CD4-positive, alpha-beta T cell treated with Interleukin-6 for 4 hours (primary cell): ENCODE results near the gene CNTFR.

Experiments used
- DNase-seq: peaks from one replicate; pipeline ENCODE4 v3.0.0-alpha.2; 2020; ENCODE audit warnings: mixed read lengths

The CNTFR gene

DNA sequence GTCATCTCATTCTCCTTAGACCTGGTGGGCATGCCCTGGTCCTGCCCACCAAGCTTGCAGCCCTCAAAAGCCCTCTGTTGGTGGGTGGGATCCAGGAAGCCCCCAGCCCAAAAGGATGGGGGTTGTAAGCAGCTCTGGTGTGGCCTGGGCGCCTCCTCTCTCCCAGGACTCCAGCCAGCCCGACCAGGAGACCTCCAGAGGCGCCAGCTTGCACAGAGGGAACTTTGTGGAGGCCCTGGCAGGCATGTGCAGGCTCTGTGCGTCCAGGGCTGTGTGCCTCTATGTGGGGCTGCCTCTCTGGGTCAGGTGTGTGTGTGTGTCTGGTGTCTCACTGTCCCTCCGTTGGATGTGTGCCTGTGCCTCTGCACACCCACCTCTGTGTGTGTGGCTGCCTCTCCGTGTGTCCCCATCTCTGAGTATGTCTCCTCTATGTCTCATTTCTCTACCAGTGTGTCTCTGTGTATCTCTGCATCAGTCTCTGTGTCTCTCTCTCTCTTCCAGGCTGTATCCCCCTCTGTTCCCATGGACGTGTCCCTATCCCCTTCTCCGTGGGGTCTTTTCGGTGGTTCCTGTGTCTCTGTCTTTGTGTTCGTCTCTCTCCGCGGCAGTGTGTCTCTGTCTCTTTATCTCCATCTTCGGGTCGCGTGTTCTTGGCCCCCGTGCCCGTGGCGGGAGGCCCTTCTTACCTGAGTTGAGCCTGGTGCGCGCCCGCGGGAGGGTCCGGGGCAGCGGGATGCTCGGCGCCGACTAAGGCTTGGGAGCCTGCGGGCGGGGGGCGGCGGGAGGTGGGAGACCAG lies 67.2 kb downstream of the CNTFR start:
- DNase-seq = no peak

DNA sequence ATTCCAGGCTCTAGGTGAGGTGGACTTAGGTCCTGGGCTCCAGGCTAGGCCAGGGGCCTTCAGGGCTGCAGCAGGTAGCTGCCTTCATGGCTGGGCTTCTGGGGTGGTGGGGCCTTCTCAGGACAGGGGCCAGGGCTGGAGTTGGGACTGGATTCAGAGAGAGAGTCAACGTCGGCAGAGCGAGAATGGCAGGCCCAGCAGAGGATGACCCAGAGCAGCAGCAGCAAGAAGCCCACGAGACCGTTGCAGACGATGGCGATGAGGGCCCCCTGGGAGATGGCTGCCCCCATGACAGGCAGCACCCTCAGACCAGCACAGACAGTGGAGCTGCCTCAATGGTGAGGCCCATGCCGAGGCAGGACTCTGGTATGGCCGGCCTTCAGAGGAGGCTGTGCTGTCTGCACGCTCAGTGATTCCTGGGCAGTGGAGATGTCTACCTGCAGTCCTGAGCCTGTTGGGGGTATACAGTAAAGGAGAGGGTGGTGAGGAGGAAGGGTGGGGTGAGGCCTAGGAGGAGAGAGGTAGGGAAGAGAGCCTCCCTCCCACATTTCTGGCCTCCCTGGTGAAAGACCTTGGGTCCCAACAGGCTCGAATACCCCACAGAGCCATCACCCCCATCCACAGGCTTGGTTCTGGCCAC lies 68.0 kb downstream of the CNTFR start:
- DNase-seq = no peak

DNA sequence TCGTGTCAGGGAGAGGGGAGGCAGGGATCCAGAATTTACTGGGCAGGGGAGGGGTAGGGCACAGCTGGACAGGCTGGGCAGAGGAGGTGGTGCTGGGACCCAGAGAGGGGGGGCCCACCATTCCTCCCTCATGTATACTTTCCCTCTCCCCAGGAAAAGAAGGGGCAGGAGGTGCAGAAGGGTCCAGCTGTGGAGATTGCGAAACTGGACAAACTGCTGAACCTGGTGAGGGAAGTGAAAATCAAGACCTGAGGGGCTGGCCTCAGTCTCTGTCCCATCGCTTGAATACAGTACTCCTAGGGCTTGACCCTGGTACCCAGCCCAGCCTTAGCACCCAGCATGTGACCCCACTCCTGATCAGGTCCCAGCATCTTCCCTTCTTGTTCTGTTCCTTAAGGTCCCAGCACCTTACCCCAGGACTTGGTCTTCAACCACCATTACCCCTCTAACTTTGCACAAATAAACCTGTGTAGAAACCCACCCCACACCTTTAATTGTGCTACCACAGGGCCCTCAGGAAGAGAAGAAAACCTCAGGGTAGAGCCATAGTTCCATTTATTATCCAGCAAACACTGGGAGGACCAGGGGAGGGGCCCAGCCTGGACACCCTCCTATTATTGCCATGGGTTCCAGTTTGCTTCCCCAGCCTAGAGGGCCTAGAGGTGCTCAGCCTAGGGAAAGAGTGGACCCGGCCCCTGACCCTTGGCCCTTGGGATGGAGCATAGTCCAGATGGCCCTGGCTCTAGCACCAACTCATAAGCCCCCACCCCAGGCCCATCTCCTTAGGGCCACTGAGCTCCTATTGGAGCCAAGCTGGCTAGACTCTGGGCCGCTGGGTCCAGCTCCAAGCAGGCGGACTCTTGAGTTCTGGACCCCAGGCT lies 68.8 kb downstream of the CNTFR start:
- no peak for DNase-seq

DNA sequence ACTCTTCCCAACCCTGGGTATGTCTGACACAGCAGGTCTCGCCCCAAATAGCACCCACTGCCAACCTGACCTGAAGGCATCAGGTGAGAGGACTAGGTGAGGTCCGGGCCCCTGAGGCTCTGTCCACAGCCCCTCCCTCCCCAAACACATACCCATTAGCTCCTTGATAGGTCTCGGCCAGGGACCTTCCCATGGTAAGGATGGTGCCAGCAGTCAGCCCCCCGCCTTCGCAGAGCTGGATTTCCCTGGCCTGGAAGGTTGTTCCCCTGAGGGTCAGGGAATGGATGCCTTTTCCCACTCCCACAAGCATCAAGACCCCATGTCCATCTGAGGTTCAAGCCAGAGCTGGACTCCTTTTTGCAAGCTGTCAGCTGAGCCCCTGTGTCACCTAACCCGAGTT lies 69.4 kb downstream of the CNTFR start:
- DNase-seq = no peak

DNA sequence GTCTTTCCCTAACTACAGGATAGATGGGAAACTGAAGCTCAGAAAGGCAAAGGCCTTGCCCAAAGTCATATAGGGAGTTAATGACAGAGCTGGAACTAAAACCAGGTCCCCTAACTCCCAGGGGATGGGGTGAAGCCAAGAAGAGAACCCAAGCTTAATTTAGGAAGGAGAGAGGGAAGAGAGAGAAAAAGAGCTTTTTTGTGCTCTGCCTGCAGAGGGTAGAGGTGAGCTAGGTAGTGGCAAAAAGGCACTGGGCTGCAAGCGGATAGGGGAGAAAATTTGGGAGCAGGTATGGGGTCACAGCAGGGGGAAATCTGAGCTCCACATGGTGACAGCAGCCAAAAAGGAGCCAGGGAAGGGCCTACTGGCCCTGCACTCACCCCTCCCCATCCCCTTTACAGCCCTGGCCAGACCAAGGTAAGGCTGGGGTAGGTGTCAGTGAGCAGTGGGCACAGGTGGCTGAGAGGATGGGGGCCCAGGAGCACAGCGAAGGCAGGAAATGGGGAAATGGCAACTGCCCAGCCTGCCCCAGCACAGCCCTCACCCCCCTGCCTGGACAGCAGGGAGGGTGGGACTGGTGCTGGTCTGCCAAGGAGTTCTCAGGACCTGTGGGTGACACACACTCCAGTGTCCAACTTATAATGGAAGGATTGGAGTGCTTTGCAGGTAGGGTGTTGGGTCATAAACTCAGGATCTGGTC lies 70.1 kb downstream of the CNTFR start:
- no peak for DNase-seq

DNA sequence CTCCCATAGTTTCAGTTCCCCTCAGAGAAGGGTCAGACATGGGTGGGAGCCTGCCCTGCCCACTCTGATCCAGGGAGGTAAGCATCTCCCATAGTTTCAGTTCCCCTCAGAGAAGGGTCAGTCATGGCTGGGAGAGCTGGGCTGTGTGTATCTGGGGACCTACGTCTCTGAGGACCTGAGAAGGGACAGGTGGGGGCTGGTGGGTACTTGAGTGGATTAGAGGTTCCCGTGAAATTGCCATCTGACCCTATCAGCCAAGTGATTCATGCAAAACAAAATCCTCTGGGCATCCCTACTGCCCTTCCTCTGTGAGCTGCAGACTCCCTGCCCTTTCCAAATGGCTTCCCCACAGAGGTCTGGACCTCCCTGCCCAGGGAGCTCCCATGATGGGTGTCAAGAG lies 70.6 kb downstream of the CNTFR start:
- no peak for DNase-seq

DNA sequence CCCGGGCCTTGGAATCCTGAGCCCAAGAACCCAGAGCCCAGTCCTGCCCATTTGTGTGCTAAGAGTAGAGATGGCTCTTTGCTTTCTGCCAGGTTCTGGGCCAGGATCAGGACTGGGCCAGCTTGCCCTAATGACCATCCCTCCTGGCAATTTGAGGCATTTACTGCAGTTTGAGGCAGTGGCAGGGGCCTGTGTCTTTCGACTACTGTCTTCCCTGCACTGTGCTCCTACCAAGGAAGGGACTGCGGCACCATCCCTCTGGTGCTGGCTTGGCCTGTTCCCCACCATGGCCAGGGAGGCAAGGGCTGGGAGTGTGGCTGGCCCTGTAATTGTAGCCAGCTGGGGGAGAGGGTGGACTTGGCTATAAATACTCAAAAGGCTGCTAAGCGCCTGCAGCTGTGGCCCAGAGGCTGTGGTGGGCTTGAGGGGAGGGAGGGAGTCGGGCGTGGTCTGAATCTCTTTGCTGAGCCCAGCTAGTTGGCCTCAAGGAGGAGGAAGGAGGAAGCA lies 71.4 kb downstream of the CNTFR start:
- no peak for DNase-seq

DNA sequence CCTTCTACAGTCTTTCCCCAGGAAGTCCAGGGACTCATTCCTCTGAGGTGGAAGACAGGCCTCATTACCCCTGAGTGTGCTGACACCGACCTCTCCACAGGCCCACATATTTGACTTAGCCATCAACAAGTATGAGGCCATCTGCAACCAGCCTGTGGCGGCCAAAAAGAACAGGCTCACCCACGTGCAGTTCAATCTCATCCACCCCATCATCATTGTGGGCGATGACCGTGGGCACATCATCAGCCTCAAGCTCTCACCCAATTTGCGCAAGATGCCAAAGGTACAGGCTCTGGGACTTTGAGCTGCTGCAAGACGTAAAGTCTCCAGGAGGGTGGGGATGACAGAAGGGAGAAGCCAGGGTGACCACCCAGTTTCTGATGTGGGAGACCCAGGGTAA lies 72.3 kb downstream of the CNTFR start:
- DNase-seq = no peak

DNA sequence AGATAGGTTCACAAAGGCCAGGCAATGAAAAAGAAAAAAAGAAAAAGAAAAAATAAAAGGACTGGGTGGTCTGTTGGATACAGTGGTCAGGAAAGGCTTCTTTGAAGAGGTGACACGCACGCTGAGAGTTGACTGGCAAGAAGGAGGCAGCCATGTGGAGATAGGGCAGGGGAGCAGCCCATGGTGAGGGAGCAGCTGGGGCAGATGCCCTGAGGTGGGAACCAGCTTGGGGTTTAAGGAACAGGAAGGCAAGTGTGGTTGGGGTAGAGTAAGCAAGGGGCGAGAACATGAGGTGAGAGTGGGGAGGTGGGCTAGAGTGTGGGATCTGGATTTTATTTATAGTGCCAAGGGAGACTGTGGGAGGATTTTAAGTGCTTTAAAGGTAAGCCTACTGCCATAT lies 73.6 kb downstream of the CNTFR start:
- no peak for DNase-seq

DNA sequence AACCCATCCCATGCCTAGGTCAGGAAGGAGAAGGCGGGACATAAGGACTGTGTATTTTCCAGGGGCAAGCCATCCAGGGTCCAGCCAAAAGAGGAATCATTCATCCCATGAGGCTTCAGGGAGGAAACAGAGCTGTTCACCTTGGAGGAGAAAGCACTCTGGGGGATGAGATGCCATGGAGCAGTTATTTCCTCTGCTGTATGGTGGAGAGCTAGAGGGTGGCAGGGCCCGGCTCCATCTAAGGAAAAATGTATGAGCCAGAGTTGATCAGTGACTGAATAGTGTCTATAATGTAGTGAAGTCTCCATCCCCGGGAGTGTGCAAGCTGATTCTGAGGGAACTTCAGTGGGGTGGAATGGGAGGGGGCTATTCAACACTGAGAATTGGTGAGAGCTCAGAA lies 74.7 kb downstream of the CNTFR start:
- no peak for DNase-seq

DNA sequence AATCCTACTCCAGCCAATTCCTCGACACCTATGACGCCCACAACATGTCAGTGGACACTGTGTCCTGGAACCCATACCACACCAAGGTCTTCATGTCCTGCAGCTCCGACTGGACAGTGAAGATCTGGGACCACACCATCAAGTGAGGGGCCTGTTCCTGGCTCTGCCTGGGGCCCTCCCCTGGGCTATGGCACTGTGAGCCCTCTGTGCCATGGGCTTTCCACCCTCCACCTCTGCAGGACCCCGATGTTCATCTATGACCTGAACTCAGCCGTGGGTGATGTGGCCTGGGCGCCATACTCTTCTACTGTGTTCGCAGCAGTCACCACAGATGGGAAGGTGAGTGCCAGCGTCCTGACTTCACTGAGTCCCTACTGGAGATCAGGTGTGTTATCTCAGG lies 75.1 kb downstream of the CNTFR start:
- DNase-seq = no peak

DNA sequence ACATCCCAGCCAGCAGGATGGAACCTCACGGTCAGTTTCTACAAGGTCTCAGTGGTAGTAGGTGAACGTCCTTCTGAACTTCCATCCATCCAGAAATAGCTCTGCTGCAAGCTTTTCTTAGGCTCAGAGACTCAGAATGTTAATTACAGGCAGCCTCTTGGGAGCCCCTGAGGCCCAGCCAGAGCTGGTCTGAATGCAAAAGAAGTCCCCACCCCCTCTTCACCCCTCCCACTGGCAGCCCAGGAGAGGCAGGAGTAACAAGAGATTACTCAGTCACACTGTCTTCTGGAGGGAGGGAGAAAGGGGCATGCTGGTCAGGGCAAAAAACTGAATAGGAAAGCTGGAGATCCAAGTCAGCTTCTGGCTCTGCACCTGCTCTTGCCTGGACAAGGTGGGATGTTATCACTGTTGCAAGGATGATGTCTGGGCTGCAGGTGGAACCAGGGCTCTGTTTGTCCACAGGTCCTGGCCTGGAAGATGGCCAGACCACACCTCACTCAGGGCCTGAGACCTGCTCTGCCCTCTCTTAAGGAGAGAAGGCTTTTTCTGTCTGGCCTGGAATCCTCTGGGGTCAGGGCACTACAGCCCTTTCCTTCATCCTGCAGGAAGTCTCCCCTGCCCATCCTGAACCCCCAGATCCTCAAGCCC lies 75.8 kb downstream of the CNTFR start:
- no peak for DNase-seq

DNA sequence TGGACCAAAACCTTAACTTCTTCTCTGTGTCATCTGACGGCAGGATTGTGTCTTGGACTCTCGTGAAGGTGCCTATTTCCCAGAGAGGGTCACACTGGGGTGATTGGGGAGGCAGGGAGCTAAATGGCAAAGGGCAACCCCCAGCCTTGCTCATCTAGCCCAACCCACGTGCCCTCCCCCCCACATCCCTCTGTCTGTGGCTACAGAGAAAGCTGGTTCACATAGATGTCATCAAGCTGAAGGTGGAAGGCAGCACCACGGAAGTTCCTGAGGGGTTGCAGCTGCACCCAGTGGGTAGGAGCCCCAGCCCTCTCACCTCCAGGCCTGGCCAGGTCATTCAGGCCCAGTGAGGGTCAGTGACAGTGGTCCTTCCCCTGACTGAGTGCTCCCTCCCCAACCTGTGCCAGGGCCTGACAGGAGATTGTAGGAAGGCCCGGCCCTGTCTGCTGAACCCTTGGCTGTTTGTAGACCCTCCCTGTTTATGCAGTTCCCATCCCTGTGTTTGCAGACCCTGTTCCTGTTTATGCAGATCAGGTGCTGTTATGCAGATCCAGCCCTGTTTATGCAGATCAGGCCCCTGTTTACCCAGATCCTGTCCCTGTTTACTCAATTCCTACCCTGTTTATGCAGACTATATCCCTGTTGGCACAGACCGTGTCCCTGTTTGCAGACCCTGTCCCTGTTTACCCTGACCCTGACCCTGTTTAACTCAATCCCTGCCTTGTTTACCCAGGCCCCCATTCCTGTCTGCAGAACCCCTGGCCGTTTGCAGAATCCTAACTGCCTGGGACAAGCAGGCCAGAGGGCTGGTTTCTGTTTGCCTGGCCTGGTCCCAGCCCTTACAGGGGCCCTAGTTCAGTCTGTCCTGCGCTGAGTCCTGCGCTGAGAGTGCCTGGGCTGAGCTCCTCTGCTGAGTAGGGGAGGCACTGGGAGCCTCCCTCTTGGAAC lies 77.1 kb downstream of the CNTFR start:
- no peak for DNase-seq

DNA sequence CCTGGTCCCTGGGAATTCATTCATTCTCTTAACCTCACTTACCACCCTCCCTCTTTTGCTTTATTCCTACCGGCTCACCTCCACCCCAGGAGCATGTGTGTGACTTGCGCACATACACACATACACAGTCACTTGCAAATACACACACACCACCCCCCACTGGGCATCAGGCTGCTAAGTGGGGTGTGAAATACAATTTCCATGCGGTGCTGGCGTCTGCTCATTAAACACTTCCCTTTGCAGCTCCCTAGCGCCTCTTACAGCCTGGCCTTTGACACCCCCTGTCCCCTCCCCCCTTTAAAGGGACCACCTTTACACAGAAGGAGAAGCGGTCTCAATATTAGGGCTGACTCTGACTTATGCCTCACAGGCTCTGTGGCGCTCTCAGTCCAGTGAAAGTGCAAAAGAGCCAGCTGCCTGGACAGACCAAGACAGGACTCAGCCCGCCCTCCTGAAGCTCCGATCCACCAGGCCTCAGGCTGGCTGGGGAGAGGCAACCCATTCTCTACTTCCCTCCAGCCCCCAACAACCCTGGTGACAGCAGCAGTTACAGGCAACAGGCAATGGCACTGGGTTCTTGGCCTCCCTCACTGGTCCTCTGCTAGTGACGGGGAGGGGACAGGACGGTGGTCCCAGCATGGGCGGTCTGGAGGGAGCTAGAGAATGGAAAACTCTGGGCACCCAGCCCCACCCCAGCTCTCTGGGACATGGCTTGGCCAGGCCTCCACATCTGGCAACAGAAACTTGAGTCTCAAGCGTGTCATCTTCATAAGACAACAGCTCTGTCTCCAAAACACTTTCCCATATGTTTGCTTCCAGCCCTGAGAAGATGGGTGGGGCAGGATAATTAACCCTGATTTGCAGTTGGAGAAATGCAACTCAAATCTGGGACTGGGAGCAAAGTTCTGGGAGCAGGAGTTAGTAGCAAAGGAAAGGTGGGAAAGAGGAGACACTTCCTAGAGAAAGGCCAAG lies 78.7 kb downstream of the CNTFR start:
- no peak for DNase-seq

DNA sequence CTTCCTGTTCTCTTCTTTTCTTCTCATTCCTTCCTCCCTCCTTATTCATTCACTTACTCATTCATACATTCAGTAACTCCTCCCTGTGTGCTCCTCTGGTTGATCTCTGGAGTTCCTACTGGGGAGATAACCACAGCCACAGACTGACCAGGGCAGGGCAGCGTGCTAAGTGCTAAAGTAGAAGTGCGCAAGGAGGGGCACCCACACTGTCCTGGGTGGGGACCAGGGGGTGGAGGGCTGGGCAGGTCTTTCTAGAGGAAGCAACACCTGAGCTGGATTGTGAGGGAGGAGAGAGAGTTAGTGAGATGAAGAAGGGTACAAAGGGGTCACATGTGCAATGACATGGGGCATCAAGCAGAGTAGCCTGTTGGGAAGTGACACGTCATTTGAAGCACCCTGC lies 80.6 kb downstream of the CNTFR start:
- no peak for DNase-seq

DNA sequence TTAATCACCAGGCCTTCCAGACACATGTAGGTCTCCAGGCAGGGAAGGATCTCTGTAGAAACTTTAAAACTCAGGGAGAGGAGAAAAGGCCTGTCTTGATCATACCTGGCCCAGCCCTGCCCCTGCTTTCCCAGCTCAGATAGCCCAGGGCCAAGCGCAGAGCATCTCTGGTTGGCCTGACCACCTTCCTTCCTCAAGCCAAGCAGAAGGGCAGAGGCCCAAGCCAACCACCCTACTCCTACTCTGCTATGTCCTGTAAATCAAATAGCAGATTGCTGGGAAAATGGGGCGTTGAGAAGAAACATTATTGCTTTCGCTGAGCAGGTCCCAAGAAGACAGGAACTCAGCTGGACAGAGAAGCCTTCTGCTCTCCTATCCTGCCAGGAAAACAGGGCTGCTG lies 81.1 kb downstream of the CNTFR start:
- DNase-seq = no peak

DNA sequence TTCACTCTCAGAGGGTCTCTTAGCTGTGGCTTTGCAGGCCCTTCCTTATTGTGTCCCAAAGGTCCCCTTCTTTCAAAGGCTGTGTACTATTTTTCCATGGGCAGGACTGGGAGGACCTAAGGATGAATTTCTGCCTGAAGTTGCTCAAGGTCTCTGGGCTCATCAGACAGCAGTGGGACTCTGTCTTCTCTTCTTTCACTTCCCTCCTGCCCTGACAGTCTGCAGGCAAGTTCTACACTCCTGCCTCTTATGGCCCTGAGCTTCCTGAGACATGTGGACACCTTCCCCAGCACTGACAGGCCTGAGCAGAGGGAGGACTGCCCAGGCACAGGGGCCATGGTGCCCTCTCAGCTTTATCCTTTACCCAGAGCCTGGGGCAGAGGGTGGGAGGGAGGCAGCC lies 81.6 kb downstream of the CNTFR start:
- no peak for DNase-seq

DNA sequence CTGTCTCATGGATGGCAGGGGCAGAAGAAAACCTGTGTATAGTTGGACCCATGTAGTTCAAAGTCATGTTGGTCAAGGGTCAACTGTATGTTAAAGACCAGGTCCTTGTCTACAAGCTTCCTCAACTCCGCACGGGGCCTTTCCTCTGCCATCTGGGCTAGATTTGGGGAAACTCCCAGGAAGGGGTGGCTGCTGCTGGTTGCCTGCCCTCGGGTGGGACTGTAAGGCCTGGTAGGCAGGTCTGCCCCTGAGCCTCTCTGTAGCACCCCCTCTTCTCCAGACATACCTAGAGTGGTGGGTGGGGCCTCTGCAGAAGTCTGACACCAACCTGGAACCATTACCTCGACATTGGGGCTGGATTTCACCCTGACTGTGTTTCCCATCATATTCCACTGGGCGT lies 82.0 kb downstream of the CNTFR start:
- DNase-seq = no peak

DNA sequence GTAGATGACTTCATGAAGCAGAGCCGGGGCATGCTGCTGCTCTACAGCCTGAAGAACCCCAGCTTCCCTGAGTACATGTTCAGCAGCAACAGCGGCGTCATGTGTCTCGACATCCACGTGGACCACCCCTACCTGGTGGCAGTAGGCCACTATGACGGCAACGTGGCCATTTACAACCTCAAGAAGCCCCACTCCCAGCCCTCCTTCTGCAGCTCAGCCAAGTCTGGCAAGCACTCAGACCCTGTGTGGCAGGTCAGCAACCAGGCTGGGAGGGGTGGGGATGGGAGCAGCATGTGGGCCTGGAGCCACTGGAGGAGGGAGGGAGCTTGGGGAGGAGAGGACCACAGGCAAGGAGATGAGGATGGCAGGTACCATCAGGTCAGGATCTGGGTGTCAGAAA lies 82.9 kb downstream of the CNTFR start:
- no peak for DNase-seq
